GM19240 (cell line): ENCODE results near the gene SRPX2.

ENCODE experiments used
- DNase-seq: peaks from one replicate; pipeline ENCODE4 v3.0.0; 2011; ENCODE audit warnings: low spot score; ENCODE audit not compliant: insufficient read length

Gene SRPX2, protein sequence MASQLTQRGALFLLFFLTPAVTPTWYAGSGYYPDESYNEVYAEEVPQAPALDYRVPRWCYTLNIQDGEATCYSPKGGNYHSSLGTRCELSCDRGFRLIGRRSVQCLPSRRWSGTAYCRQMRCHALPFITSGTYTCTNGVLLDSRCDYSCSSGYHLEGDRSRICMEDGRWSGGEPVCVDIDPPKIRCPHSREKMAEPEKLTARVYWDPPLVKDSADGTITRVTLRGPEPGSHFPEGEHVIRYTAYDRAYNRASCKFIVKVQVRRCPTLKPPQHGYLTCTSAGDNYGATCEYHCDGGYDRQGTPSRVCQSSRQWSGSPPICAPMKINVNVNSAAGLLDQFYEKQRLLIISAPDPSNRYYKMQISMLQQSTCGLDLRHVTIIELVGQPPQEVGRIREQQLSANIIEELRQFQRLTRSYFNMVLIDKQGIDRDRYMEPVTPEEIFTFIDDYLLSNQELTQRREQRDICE

DNA sequence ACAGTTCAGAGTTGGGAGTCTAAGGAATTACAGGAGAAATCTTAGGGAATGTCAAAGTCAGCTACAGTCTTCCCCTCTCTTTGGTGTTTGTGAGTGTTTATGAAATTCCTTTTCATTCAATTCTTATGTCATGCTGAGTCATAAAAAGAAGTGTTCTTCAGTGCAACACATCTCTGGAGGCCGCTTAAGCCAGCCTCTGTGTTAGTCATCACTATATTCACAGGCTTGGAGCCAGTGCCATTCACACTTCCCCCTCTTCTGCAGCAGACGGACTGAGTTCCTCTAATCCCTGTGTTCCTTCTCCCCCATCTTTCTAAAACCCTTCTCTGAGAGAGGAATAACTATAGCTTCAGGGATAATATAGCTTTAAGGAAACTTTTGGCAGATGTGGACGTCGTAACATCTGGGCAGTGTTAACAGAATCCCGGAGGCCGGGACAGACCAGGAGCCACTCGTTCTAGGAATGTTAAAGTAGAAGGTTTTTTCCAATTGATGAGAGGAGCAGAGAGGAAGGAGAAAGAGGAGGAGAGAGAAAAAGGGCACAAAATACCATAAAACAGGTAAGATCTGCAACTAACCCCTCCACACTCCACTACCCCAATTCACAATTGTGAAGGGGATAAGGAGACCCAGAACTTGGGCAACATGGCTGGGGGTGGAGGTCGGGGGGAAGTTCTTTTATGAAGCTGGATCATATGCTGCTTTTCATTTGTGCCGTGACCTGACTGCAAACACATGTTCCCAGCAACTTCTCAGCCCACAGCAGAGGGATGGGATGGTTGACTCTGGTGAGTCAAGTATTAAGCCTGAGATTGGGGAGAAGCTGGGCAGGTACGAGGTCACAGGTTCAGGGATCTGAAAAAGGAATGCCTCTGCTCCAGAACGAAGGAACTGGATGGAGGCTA is at the start of gene SRPX2:
SRPX2 (plus strand) TSS at position 244 of the 905 bp plus-strand sequence. CDS start 2,124 bp downstream, outside the sequence.
- no peak for DNase-seq

DNA sequence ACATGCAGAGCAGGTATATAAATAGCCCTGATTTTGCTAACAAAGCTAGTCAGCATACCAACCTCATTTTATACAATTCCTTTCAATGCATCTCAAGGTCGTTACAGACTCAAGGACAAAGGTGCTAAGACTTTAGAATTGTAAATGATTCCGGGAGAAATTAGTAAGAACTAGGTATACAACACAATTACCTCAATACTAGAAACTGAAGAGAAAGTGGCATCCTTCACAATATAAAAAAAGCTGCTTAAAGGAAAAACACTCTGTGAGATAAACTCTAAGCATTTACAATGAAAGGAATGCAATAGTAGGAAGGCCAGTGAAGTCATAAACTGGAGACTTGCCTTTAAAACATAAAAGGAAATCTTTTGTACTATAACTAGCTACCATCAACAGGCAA is 47.4 kb upstream of the SRPX2 start:
- no peak for DNase-seq

DNA sequence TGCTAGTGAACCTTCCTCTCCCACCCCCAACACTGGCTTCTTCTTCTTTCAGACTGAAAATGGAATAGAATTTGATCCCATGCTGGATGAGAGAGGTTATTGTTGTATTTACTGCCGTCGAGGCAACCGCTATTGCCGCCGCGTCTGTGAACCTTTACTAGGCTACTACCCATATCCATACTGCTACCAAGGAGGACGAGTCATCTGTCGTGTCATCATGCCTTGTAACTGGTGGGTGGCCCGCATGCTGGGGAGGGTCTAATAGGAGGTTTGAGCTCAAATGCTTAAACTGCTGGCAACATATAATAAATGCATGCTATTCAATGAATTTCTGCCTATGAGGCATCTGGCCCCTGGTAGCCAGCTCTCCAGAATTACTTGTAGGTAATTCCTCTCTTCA is 44.5 kb upstream of the SRPX2 start:
- DNase-seq, result no peak

DNA sequence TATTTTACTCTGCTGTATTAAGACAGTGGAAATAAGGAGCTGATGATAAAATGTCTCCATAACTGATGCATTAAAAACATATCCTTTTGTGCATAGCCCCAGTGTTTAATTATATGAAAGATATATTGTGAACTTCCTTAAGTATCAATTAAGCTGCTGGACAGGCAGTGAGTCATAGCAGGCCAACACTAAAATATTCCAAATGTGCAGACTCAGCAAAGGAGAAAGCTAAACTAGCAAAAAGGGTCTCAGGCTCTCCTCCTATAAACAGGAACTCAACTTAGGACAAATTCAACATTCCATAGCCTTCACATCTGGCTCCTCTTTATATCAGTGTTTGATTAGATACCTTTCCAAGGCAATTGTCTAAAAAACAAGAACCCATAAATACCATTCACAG is 43.7 kb upstream of the SRPX2 start:
- no peak for DNase-seq

DNA sequence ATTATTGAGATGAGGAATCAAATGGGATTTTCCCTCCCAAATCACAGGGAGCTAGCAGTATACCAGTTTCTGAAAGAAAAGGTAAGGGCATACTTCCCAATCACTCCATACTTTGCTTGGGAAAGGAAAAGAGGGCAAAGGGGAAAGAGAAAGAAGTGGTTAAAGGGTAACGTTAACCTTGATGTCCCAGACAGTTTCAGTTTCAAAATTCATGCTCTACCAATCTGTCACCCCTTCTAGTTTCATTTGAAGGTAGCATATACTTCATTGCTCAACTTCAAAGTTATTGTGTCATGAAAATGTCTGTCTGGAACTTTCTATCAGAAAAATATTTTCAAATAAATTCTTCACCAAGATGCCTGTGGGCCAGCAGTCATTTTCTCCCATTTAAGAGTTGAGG is 43.2 kb upstream of the SRPX2 start:
- DNase-seq, result no peak

DNA sequence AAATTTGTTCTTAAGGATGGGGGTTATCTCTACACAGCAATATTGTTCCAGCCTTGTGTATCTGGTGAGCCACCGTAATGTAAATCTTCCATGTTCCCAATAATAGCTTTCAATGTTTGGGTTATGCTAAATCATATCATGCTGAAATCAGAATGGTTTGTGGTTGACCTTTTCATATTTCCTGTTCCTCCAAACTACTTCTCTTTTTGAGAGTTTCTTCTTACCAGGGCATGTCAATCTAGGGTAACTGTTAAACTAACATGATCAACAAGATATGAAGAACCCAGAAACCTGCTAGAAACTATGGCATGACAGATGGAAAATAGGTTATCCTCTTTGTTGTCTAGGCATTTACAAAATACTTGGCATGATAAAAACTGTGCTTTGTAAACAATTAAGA is 37.2 kb upstream of the SRPX2 start:
- no peak for DNase-seq

DNA sequence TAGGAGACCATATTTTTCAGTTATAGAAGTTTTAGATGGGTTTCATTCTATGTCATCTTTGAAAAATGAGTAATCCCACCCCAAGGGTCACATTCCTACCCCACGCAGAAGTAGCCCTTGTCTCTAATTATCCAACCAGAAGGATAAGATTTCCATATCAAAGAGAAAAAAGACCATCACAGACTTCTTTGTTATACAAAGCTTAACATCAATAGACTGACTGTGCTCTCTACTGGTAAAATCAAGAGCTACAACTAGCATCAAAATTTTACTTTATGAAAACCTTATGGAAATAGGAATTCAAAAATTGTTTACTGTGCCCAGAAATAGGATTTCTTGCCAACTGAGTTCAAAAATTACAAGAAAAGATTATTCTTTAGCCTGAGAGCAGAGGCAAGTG is 34.4 kb upstream of the SRPX2 start:
- DNase-seq, result no peak

DNA sequence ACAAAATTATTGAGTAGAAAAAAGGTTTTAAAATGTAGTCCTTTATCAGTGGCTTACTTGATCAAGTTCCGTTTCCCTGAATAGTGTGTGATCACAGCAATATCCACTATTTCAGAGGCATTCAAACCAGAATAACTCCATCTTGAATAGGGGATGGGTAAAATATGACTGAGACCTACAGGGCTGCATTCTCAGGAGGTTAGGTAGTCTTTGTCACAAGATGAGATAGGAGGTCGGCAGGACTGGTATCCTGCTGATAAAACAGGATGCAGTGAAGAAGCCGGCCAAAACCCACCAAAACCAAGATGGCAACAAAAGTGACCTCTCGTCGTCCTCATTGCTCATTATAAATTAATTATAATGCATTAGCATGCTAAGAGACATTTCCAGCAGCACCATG is 32.0 kb upstream of the SRPX2 start:
- no peak for DNase-seq

DNA sequence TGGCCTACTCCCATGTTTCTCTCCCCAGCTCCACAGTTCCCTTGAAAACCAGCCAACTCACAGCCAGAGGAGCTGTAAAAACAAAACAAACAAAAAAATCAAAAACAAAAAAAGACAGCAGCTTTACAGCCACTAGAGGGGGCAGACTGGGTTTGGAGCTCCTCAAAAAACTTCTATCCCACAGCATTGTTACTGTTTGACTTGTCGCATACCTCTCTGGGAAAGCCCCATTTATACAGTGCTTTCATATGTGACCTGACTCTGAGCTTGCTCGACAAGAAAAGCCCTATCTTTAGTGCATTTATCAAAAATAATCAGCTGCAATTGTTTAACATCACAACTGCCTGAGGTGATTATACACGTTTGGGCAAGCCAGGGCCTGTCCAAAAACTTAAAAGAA is 29.0 kb upstream of the SRPX2 start:
- no peak for DNase-seq

DNA sequence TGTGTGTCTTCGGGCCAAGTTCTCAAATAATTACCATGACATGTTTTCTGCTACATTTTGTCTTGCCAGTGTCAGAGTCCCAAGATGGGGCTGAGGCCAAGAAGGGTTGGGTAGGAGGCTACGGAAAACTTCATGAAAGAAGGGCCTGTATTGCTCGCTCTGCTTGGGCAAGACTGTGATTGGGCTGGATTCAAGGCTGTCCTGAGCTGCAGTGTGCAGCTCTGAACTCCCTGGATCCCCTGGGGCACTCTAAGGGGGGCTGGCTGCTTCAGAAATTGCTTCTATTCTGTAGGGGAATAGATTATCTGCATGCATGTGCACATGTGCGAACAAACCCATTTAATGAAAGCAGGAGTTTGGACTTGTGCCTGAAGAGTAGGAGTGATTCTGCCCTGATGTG is 21.0 kb upstream of the SRPX2 start:
- no peak for DNase-seq

DNA sequence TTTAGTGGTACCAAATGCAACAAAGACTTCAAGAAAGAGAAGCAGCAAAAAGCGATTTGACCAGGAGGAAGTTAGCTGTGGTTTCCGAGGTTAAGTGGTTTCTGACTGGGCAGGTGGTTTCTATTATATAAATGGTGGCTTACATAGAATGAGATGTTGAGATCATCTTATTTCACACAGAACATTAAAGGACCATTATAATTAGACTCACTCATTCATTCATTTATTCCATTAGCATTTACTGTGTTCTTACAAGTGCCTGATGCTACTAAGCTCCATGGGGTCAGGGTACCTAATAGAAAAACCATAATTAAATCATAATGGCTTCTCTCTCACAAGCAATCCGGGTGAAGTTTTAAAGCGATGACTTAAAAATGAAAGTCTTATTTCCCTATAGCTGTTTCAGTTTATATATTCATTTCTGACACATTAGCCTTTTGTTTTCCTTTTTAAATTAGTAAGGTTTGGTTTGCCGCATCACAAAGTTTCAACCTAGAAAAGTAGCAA is 18.0 kb upstream of the SRPX2 start:
- no peak for DNase-seq

DNA sequence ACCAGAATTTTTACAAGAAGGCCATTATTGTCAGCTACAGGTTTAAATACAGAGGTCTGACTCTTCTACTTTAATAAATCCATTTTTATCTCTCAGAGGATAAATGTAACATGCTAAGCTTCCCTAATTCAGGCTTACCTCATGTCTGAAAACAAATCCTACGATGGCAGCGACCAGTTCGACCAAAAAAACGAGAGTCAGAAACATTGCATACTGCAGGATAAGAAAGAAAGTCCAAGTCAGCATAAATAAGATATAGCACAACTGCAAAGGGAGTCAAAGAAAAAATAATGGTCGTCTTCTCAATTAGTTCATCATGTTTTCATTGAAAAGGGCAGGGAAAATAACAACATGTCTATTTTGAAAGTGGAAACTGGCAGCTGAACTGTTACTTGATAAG is 9.0 kb upstream of the SRPX2 start:
- DNase-seq, result no peak

DNA sequence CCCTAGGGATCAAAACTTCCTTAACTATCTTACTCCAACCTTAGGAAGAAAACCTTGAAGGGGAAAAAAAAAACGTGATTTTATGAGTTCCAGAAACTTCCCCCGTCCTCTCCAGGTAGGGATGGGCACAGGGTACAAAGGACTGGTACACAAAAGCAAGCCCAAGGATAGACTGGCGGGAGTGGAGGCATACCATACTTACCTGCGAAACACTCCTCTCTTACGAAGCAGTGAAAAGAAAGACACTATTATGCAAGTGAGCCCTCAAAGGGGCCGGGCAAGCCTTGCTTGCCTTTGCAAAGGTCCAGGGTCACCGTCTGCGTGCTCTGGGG is 8.0 kb upstream of the SRPX2 start:
- no peak for DNase-seq

DNA sequence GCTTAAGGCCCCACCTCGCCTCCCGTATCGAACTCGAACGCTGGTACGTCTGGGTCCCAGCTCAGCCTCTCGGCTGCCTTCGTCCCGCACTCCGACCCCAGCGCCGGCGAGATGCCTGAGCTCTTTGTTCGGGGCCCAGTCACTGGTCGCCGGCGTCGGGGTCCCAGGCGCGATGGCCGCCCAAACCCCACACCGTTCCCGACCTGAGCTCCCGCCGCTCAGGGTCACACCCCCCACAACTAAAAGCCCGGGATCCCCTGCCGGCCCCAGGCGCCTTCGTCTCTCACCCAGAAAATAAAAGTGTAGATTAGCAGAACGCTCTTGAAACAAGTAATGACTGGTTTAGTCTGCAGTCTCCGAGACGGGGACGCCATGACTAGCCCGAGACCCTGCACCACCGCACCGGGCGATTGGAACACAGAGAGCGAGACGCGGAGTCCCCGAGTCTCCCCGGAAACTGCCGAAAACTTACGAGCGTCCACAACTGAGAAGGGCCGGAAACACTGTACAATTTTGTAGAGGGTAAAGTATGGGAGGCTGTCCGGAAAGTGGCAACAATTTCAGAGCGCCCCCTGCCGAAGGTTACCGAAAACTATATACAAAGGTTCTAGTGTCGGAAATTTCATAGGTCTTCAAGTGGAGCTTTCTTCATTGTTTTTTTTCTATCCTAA is 7.5 kb upstream of the SRPX2 start, which contains the start of gene TSPAN6:
TSPAN6 (minus strand) TSS at position 486 of the 671 bp plus-strand sequence; CDS start at position 374, 112 bp downstream.
- DNase-seq, result no peak

DNA sequence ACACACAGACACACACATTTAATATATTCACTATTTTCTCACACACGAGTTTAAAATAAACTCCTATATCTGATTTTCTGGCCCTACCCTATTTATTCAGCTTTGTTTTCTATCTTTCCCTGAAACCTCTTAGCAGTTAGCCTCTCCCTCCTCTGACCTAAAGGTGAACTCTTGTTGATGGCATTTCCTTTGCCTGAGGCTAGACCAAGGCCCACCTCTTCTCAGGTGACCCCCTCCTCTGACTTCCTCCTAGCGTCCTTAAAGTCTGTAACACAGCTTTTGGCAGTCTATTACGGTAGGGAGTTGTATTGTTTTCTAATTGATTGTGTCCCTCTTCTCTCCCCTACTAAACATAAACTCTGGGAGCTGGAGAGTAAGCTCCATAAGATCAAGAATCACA is 1.7 kb upstream of the SRPX2 start:
- DNase-seq, result no peak

DNA sequence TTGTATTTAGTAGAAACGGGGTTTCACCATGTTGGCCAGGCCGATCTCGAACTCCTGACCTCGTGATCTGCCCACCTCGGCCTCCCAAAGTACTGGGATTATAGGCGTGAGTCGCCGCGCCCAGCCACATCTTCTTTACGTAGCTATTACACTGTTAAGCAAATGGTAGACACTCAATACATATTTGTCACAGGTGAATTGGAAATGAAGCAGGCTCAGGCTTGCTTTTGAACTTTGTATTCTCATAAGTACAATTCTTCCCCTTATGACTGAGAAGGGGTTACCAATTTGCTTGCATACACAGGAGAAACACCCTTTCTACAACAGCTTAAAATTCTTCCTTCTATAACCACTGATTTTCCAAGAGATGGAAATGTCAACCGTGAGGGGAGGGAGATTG is 787 bp upstream of the SRPX2 start:
- no peak for DNase-seq

DNA sequence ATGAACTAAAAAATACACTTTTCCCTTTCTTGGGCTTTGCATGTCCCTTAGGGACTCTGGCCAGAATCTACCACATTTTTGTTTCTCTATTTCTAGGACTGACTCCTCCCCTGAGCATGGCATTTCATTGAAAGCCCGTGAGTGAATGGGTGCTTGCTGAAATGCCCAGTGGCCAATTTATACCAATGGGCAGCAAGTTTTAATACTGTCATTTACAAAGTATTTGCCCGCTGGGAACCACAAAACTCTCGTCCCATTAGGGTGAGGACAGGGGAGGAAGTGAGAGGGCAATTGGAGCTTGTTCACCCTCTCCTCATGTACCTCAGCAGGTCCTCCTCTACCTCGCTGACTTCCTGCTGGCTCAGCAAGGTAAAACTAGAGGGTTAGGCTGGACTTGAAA is 1.1 kb downstream of the SRPX2 start:
- no peak for DNase-seq

DNA sequence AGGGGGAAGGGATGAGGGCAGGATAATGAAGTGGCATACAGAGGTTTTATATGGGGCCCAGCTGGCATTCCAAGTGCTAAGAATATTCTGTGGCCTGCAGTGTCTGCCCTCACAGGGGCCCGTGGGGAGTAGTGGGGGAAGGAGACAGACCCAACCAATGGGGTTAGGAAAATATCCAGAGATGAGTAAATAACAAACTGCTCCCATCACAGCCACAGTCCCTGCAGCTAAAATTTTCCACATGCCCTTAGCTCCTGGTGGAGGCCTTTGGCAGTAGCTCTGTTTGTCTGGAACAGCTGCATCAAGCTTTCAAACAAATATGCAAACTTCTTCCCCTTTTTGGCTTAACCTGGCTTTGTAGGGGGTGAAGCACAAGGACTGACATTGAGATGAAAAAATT is 3.1 kb downstream of the SRPX2 start:
- DNase-seq, result no peak

DNA sequence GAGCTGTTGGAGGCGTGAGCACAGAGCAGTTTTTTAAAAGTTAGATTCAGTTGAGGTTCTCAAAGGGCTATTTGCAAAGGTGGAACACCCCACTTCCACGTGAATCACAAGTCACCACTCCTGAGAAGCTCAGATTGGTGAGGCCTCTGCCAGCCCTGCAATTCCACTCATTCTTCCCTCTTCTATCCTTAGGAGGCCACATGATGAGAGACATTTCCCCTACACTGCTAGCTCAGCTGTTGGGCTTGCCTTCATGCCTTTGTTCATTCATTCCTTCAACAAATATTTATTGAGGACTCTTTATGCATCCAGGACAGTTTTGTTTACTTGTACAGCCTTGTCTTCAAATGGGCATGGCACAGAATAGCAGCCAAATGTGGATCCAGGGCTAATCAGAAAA is 3.7 kb downstream of the SRPX2 start:
- DNase-seq, result no peak

DNA sequence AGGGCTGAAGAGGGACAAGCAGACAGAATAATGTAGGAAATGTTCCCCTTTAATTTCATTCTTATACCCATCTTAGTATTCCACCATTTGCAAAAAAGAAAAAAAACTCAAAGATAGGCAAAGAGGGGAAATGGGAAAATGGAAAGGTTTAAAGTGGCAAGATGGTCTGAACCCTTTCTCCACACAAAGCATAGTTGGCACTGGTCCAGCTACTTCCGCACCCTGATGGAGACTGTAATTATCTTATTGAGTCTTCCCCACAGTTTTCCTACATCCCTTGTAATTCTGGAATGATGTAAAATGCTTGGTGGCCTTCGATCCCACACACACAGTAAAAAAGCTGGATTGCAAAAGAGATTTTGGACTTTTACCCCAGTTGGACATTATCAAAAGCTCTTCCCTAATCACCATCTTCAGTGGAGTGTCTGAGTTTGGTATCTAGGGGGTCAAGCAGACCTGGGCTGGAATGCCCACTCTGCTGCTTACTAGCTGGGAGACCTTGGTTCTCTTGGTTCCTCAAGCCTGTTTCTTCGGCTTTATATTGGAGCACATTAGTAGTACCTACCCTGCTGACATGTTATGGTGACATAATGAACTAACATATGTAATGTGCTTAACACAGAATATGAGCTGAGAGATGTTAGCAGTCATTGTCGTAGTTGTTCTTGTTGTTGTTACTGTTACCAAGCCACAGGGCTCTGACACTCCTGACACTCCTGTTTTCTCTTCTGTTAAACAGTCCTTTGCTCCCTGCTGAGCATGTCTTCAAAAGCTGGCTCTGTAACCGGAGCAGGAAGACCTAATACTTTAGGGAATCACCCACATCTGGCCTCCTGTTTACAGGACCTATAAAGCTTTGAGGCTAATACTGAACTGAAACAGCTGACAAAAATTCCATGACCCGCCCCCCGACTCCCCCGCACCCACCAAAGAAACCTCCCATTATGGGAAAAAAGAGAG is 4.7 kb downstream of the SRPX2 start:
- no peak for DNase-seq
